GM18909 (cell line): ENCODE results near the gene MMP15.
"Not testable (repeated sequence)": the region's sequence is repeated elsewhere in the genome, so short reads cannot be mapped to it uniquely, and the experiment has no call there.

Source experiments
- ATAC-seq: cut with Tn5 transposase; IDR thresholded peaks from one replicate; pipeline ENCODE4 v1.9.1; 2021; ENCODE audit warnings: mild to moderate bottlenecking; ENCODE audit not compliant: unreplicated experiment, poor library complexity

MMP15 gene

GRCh38 chr16:57995721-57996405 is 29.7 kb upstream of the MMP15 start:
- ATAC-seq = no peak

- ATAC-seq = no peak
Measured at GRCh38 chr16:57996406-57997175, 29.0 kb upstream of the MMP15 start.

- no peak for ATAC-seq
Measured at GRCh38 chr16:57997176-57997527, 28.4 kb upstream of the MMP15 start.

GRCh38 chr16:57997528-57998265 is 27.9 kb upstream of the MMP15 start:
- no peak for ATAC-seq

- no peak for ATAC-seq
Measured at GRCh38 chr16:57998486-57998885, 27.1 kb upstream of the MMP15 start.

- no peak for ATAC-seq
Measured at GRCh38 chr16:57998992-57999365, 26.6 kb upstream of the MMP15 start.

GRCh38 chr16:57999366-57999970 is 26.1 kb upstream of the MMP15 start:
- no peak for ATAC-seq

- ATAC-seq = peak; percentile 25
Measured at GRCh38 chr16:57999971-58000705, 25.4 kb upstream of the MMP15 start, which contains the start of gene ZNF319. ZNF319 (minus strand) TSS chr16:58000672; CDS start chr16:57998265, 2,407 bp downstream.

GRCh38 chr16:58000706-58001676 is 24.6 kb upstream of the MMP15 start, which contains the start of gene USB1:
USB1 (plus strand) TSS chr16:58001407; CDS start chr16:58001484, 77 bp downstream.
- ATAC-seq = peak; percentile 81

GRCh38 chr16:58001781-58002415 is 23.7 kb upstream of the MMP15 start:
- no peak for ATAC-seq

GRCh38 chr16:58002416-58002800 is 23.1 kb upstream of the MMP15 start:
- ATAC-seq = no peak

GRCh38 chr16:58002936-58003335 is 22.6 kb upstream of the MMP15 start:
- ATAC-seq = no peak

GRCh38 chr16:58004736-58005135 is 20.8 kb upstream of the MMP15 start:
- not testable (repeated sequence) for ATAC-seq

- ATAC-seq = no peak
Measured at GRCh38 chr16:58009856-58010416, 15.6 kb upstream of the MMP15 start.

GRCh38 chr16:58010886-58011285 is 14.7 kb upstream of the MMP15 start:
- no peak for ATAC-seq

- ATAC-seq = no peak
Measured at GRCh38 chr16:58011652-58012051, 13.9 kb upstream of the MMP15 start.

- no peak for ATAC-seq
Measured at GRCh38 chr16:58012481-58012880, 13.1 kb upstream of the MMP15 start.
